GM21717 (cell line): ENCODE measurements around the gene SLC25A34.

Experiments used
- ATAC-seq: cut with Tn5 transposase; IDR thresholded peaks from one replicate; pipeline ENCODE4 v1.9.1; 2021; ENCODE audit warnings: mild to moderate bottlenecking, moderate library complexity; ENCODE audit not compliant: unreplicated experiment

SLC25A34 gene

DNA sequence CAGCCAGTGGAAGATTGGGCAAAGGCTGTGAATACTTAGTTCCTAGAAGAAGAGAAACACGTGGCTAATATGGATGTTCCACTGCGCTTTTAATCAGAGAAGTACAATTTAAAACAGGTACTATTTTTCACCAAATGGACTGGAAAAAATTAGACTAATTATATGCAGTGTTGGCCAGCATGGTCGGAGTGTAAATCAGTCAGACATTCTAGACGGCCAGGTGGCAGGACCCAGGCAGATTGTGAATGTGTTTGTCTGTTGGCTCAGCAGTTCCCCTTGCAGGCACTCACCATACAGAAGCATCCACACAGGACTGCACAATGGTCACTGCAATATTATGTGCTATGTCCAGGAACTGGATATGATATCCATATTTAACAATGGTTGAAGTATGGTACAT is 23.9 kb upstream of the SLC25A34 start:
- ATAC-seq = no peak

DNA sequence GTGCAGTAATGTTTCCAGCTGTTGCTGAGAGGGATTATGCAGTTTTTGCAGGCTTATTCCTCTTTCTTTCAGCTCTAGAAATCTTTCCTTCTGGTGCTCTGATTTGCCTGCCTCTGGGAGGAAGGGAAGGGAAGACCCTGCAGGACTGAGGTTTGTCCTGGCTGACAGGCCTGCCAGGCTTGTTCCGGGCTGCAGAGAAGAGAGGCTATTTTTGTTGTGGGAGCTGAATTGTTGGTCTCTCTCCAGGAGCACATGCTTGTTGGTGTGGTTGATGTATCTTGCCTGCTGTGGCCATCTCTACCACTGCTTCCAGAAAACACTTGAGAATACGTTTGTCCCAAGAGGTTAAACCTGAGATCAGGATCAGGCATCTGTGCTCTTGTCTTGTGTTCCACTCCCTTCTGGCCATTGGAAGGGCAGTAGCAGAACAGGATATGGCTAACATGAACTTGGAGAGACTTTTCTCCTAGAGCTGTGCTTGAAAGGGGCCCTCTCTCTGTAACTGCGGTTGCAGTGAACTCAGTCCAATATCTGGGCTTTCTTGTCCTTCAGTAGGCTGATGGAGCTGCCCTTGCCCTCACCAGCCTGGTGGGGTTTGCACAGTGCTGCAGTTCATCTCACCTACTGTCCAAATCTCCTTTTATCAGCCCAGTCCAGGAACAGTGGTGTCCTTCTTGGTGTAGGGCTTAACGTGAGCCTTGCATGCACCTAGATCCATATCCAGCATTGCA is 21.5 kb upstream of the SLC25A34 start:
- no peak for ATAC-seq

DNA sequence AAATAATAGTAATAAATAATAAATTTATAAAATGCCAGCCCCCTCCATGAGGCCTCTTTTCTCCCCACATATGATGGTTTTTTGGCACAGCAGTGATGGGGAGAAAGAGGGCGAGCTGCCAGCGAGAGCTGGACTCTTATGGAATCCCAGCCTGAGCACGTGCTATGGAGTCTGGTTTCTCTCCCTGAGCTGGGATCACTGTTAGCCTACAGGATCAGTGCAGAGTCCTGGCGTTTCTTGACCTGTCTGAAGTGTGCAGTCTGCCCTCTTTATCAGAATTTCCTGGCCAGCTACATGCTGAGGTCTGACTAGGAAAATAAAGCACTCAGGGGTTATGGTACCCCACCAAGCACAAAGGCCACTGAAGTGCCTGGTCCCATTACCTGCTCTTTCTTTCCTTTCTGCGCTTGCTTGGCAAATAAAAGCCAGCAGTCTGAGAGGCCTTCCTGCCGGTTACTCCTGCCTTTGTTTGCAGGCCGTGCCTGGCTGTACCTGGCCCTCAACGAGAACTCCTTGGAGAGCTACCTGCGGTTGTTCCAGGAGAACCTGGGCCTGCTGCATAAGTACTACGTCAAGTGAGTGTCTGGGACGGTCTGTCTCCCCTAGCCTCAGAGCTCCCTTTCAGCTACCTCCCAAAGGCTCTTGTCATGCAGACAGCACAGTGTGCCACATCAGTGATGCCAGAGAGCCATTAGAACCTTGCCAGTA is 18.5 kb upstream of the SLC25A34 start:
- no peak for ATAC-seq

DNA sequence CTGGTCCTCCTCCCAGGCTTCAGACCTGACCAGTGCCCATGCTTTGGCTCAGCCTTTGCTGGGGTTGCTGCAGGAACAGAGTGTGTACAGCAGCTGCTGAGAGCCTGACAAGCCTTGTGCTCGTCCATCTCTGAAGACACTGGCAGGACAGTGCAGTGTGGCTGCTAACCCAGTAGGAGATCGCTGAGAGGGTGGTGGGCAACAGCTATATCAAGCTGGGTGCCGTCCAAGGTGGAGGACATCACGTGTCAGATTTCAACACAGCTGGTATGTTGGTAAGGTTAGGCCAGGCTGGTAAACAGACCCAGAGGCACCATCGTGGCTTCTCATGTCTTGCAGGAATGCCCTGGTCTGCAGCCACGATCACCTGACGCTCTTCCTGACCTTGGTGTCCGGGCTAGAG is 17.9 kb upstream of the SLC25A34 start:
- no peak for ATAC-seq

DNA sequence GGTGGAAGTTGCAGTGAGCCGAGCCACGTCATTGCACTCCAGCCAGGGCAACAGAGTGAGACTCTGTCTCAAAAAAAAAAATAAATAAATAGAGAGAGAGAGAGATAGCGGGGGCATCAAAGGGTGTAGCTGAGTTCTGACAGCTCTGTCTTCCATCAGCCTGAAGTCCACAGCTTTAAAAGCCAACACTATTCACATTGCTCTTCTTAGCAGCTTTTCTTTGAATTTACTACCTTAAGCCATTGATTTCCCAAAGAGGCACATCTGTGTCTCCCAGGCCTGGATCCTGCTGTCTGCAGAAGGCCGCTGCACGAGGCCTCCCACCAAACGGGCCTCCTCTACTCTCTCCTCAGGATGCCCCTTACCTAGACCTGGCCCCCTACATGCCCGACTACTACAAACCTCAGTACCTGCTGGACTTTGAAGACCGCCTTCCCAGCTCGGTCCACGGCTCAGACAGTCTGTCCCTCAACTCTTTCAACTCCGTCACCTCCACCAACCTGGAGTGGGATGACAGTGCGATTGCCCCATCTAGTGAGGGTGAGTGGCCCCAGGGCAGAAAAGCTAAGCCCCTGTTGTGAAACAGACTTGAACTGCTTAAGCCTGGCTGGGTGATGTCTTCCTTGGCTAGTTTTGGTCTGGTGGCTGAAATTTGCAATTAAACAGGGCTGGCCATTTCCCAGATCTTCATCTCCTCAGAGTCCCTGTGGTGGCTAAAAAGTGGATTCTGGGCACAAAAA is 16.5 kb upstream of the SLC25A34 start:
- ATAC-seq = no peak

DNA sequence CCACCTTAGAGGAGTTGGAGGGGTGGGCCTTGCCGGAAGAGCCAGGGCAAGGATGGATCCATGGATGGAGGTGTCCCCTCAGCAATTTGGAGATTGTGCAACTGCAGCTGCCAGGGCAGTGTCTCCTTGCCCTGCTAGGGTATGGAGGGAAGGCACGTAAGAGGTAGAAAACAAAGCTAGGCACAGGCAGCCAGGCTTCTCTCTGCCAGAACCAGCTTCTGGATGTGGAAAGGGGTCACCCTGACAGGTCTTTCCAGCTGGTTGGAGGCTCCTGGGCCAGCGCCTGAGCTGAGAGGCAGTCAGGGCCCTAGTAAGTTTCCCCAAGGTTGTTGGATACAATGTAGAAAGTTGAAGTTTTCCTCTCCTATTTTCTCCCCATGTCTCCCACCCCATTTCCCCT is 15.2 kb upstream of the SLC25A34 start:
- no peak for ATAC-seq

DNA sequence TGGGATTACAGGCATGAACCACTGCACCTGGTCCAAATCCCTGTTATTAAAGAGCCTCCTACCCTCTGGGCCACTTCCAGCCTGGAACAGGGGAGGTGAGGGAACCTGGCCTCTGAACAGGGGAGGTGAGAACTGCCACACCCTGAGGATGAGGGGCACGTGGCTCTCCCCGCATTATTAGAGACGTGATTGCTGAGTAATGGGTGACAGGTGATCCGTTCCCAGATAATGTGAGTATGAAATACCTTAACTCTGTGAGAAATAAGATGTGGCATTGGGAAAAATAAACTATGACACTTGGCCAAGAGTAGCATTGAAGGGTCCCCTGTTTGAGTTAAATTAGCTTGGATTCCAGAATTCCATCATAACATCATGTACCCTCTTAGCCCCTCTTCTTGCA is 13.6 kb upstream of the SLC25A34 start:
- no peak for ATAC-seq

DNA sequence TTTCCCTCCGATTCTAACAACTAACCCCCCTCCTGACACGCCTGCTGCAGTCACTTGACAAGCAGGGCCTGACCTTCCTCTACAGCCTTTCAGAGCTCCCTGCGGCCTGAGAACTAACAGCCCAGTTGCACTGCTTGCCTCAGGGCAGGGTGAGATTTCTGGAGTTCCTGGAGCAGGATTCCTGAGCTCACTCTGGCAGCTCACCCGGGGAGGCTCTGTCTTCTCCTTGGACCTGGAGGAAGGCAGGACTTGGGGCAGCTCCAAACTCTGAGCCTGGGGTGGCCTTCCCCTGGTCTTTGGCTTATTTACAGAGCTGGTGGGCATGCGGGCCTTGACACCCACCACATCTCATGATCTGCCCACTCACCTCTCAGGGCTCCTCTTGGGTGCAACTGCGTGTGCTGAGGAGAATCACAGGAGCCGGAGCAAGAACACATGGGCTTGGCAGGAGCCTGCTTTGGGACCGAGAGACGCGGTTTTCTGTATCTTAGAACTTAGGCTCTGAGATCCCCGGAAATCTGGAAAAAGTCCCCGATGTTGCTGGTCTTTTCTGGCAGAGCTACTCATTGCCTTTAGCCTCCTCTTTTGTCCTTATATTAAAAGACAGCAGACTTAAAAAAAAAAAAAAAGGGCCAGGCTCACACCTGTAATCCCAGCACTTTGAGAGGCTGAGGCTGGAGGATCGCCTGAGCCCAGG is 13.1 kb upstream of the SLC25A34 start:
- no peak for ATAC-seq

DNA sequence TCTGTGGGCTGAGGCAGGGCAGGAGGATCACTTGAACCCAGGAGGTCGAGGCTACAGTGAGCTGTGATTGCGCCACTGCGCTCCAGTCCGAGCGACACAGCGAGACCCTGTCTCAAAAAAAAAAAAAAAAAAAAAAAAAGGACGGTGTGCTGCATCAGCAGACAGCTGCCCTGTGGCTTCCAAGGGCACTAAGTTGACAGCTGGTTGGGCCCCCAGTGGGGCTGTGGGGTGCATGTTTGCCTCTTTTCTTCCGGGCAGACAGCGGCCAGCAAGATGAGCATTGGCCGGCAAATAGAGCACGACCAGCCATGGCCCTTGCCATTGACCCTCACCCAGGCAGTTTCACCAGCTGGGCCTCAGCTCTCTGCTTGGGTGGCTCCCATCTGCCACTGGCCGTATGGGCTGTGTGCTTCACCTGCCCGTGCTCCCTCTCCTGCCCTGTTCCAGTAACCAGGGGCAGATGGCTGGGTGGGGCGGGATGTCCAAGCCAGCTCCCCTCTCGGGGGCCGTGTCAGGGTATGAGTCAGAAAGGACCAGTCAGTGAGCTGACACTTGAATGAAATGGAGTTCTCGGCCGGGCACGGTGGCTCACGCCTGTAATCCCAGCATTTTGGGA is 12.3 kb upstream of the SLC25A34 start:
- ATAC-seq = no peak

DNA sequence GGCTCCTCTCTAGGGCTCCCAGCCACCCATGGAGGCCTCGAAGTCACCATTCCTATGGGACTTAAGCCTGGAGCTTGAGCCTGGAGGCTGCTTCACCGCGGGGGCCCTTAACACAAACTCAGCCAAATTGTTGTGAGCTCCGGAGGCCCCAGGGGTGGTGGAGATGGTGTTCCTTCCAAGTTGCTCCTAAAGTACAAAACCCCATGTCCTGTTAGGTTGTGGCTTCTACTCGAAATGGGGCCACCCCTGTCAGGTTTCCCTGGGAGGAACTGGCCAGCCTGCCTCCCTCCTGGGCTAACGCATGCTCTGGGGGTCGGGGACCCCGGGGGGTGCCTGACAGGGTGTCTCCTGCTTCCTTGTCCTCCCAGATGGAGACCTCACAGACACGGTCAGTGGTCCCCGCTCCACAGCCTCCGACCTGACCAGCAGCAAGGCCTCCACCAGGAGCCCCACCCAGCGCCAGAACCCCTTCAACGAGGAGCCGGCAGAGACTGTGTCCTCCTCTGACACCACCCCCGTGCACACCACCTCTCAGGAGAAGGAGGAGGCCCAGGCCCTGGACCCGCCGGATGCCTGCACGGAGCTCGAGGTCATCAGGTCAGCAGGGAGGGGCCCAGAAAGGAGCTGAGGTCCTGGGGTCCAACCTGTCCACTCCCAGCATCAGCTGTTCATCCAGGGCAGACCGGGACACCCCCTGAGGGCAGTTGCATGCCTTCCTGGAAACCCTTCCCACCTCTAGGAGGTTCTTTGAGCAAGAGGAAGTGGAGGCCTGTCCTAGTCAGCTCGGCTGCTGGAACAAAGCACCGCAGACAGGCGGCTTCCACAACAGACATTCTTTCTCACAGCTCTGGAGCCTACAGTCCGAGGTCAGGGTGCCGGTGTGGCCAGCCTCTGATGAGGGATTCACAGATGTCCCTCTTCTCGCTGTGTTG is 10.8 kb upstream of the SLC25A34 start:
- no peak for ATAC-seq

DNA sequence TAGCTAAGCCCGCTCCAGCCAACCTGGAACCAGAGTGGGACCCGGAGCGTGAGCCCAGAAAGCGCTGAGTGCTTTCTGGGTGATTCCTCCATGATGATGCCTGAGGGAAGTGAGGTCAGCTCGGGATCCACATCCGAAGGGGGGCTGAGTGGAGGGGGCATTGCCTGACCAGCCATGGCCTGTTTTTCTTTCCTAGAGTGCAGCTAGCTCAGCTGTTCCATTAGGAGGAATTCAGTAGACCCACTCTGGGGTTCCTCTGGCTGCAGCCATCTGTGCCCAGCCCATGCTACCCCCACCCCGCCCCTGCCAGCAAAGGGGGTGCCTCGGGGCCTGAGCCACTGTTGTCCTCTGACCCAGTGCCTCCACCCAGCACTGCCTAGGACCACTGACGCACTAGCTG is 9.6 kb upstream of the SLC25A34 start:
- ATAC-seq = no peak

DNA sequence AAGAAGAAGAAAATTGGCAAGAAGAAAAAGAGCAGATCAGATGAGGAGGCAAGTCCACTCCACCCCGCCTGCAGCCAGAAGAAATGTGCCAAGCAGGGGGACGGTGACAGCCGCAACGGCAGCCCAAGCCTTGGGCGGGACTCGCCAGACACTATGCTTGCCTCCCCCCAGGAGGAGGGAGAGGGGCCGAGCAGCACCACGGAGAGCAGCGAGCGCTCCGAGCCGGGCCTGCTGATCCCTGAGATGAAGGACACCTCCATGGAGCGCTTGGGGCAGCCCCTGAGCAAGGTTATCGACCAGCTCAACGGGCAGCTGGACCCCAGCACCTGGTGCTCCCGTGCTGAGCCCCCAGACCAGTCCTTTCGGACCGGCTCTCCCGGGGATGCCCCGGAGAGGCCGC is 9.0 kb upstream of the SLC25A34 start:
- no peak for ATAC-seq

DNA sequence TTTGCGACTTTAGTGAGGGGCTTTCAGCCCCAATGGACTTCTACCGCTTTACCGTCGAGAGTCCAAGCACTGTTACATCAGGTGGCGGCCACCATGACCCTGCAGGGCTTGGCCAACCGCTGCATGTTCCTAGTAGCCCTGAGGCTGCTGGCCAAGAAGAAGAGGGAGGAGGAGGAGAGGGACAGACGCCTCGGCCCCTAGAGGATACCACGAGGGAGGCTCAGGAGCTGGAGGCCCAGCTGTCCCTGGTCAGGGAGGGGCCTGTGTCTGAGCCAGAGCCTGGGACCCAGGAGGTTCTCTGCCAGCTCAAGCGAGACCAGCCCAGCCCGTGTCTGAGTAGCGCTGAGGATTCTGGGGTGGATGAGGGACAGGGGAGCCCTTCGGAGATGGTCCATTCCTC is 8.6 kb upstream of the SLC25A34 start:
- ATAC-seq = no peak

DNA sequence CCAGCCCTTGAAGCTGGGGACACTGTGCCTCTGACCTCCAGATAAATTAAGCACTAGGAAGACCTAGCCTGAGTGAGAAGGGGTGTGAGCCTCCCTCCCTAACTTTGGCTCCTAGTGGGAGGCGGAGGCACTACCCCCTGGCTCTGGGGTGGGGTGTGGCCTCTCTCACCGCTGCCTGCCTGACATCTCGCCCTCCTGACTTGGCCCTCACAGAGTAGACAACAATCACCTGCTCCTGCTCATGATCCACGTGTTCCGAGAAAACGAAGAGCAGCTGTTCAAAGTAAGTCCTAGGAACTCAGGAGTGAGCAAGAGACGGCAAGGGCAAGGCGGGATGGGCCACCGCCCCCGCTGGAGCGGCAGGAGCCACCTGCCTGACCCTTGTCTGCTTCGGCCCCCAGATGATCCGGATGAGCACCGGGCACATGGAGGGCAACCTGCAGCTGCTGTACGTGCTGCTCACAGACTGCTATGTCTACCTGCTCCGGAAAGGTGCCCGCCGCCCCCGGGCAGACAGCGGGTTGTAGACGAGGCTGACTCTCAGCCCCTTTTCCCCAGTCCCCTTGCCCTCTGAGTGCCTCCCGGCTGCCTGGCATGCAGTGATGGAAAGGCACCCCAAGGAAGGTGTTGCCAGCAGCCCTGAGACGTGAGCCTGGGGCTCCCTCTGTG is 8.1 kb upstream of the SLC25A34 start:
- no peak for ATAC-seq

DNA sequence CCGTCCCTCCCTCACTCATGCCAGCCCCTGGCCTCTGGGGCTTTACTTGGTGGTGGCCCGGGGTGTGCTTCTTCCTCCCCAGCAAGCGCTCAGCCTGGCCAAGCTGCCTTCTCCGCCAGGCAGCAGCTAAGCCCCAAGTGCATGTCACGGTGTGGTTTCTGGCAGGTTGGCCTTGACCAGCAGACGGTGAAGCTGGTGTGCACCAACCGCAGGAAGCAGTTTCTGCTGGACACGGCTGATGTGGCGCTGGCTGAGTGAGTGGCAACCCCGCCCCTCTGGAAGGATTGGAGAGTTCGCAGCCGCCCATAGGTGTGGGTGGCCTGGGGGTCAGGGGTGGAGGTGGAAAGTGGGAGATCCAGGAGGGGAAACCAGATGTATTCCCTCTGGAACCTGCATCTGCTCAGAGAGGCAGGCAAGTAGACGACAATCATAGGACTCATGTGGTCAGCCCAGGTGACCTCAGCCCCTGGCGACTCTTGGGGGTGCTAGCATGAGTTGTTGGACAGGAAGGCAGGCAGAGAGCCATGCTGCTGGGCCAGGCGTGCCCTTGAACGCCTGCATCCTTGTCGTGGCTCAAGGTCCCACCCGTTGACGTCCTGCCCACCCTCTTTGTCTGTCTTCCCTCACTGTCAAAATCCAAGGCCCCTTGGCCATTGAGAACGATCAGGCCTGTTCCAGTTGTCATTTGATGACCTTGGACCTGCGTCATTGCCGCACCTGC is 7.0 kb upstream of the SLC25A34 start:
- ATAC-seq = no peak

DNA sequence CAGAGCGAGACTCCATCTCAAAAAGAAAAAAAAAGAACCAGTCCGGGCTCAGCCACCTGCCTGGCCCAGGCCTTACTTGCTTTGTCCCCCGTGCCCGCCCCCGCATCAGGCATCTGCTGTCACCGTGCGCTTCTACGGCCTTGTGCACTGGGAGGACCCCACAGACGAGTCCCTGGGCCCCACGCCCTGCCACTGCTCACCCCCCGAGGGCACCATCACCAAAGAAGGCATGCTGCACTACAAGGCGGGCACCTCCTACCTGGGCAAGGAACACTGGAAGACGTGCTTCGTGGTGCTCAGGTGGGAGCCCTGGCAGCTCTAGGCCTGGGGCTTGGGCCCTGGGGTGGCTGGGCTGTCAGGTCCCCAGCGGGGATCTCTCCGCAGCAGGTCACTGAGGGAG is 5.6 kb upstream of the SLC25A34 start:
- no peak for ATAC-seq

DNA sequence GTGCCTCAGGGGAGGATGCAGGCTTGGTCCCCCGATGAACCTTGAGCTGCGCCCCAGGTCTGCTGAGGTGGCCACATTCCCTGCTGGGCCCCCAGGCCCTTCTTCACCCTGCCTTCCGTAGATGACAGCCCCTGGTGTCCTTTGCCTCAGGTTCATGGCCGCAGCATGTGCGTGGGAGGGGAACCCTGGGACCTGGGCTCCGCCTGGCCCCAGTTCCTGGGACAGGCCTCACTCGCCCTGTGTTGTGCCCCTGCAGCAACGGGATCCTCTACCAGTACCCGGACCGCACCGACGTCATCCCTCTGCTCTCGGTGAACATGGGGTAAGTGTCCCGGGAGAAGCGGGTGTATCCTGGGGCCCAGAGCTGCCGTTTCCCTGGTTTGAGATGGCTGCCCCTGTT is 5.1 kb upstream of the SLC25A34 start:
- no peak for ATAC-seq

DNA sequence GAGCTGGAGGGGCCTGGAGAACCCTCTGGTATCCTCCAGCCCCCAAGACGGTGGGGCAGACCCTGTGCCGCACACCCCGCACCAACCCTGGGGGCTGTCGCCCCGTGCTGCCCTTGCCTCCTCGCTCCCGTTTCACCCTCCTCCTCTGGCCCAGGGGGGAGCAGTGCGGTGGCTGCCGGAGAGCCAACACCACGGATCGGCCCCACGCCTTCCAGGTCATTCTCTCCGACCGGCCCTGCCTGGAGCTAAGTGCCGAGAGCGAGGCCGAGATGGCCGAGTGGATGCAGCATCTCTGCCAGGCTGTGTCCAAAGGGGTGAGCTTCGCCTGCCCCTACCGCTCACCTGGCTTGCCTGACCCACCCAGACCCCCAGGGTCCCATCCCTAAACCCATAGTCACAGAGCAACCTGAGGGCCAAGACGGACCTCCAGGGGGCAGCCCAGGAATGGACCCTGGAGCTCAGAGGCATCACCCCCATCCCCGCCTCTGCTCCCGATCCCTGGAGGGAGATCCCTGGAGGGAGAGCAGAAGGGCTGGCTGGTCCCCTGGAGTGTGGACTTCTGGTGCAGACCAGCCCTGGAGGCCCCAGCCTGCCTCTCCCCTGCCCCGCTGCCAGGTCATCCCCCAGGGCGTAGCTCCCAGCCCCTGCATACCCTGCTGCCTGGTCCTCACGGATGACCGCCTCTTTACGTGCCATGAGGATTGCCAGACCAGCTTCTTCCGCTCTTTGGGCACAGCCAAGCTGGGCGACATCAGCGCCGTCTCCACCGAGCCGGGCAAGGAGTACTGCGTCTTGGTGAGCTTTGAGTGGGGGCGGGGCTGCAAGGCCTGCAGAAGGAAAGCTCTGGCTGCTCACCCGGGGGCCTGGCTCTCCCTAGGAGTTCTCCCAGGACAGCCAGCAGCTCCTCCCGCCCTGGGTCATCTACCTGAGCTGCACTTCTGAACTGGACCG is 4.0 kb upstream of the SLC25A34 start:
- no peak for ATAC-seq
